Measurements from ENCODE around the gene METTL9.

Gene METTL9

DNA sequence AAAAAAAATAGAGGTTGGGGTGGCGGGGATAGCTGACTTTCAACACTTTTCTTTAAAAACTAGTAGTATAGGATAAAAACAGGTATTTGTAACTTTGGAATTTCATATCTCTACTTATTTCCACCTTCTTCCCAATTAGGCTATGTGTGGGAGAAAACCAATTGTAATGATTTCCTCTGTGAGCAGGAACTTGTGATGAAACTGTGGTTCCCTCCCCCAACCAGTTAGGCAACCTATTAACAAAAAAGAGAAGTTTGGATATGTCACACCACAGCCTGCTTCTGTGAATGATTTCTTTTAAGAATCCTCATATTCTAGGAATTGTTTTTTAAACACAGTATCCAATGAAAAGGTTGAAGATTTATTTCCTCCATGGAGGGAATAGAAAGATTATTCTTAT is 51.1 kb downstream of the METTL9 start:
- TF ChIP-seq, protein P1, sequence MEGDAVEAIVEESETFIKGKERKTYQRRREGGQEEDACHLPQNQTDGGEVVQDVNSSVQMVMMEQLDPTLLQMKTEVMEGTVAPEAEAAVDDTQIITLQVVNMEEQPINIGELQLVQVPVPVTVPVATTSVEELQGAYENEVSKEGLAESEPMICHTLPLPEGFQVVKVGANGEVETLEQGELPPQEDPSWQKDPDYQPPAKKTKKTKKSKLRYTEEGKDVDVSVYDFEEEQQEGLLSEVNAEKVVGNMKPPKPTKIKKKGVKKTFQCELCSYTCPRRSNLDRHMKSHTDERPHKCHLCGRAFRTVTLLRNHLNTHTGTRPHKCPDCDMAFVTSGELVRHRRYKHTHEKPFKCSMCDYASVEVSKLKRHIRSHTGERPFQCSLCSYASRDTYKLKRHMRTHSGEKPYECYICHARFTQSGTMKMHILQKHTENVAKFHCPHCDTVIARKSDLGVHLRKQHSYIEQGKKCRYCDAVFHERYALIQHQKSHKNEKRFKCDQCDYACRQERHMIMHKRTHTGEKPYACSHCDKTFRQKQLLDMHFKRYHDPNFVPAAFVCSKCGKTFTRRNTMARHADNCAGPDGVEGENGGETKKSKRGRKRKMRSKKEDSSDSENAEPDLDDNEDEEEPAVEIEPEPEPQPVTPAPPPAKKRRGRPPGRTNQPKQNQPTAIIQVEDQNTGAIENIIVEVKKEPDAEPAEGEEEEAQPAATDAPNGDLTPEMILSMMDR (IDR thresholded peaks at IDR 0.05; ENCODE audit: control extremely low read depth, extremely low read depth, low read depth, missing control alignments), result no peak
- no peak for DNase-seq (ENCODE audit: extremely low spot score)
- ChIA-PET POLR2A (no interaction called here), CTCF (interaction anchor here (0.7 kb wide), 1 partner anchor 10 kb away, joined by 4 read pairs; no protein-coding TSS in a partner anchor)

DNA sequence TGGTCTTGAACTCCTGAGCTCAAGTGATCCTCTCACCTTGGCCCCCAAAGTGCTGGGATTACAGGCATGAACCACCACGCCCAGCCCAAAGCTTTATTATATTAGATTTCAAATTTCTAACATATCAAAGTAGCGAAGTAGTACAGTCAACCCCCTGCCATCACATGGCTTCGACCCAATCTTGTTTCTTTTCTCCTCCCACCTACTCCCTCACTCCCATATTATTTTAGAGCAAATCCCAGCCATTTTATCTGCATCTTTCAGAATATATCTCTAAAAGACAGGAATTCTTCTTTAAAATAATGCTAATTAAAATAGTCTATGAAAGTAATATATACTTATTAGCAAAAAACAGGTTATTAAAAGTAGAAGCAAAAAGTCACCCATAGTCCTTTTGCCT is 52.1 kb downstream of the METTL9 start:
- ChIA-PET POLR2A (no interaction called here), CTCF (interaction anchor here (0.8 kb wide), 1 partner anchor 59 kb away, joined by 3 read pairs; no protein-coding TSS in a partner anchor)
- no peak for DNase-seq (ENCODE audit: extremely low spot score)
- TF ChIP-seq, protein P1 (IDR thresholded peaks at IDR 0.05; ENCODE audit: control extremely low read depth, extremely low read depth, low read depth, missing control alignments), result no peak

DNA sequence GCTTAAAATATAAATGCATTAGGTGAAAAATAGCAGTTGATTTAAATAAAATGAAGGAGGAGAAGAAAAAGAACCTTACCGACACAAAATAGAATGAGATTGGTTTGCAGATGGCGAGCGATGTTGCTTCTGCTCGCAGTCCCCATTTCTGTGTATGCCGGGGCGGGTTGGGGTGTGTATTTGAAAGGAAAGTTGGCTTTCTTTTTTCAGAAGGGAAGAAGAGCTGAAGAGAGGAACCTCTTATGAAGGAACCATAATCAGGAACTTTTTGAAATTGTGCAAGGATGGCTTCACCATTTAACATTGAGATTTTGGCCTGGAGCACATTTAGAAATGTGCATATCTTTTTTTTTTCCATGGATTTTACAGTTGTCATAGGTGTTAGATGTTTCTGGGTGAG is 53.1 kb downstream of the METTL9 start, which contains the start of gene IGSF6:
TSS of gene IGSF6 (minus strand) at position 156 of the 400 bp plus-strand sequence. CDS start at position 146, 10 bp downstream.
- ChIA-PET CTCF (interaction anchor here (1.3 kb wide), 1 partner anchor 11 kb away, joined by 4 read pairs; no protein-coding TSS in a partner anchor), POLR2A (no interaction called here)
- DNase-seq (ENCODE audit: extremely low spot score), result no peak
- TF ChIP-seq, protein P1 (IDR thresholded peaks at IDR 0.05; ENCODE audit: control extremely low read depth, extremely low read depth, low read depth, missing control alignments), result no peak

DNA sequence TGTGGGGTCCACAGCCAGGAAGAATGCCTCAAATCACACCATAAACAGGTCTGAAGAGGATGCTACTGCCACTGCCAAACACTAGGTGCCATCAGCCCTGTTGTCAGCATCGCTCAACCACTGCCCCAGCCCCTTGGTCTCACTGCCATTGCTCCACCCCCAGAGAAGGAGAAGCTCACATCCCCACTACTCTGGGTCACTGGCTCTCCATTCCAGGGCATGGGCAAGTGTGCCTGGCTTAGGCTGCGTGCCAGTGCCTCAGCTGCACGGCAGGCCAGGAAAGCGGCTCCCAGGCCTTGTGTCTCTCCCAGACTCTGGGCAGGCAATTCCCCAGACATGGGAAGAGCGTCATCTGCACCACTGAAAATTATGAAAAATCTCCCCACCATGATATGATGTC is 54.2 kb downstream of the METTL9 start:
- no peak for DNase-seq (ENCODE audit: extremely low spot score)
- POLR2A ChIA-PET, result no interaction called here
- TF ChIP-seq, protein P1 (IDR thresholded peaks at IDR 0.05; ENCODE audit: control extremely low read depth, extremely low read depth, low read depth, missing control alignments), result no peak
- CTCF ChIA-PET, result interaction anchor here (1.3 kb wide), 1 partner anchor 12 kb away, joined by 4 read pairs; no protein-coding TSS in a partner anchor

DNA sequence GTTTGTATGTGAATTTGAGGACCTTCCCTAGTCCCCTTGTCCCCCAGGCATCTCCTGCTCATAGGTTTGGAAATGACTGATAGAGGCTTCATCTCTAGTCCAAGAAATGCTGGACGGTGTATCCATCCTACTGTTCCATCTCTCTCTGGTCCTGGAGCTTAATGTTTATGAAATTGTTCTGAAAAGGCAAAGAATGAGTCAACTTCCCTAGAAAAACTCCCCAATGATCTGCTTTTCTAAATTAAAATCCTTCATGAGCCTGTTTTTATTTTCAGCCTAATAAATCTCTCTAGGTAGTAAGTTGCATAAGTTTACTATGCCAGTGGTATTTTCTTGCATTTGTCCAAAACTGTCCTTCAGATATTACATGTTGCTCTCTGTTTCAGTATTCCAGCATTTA is 55.1 kb downstream of the METTL9 start:
- no peak for DNase-seq (ENCODE audit: extremely low spot score)
- TF ChIP-seq, protein P1 (IDR thresholded peaks at IDR 0.05; ENCODE audit: control extremely low read depth, extremely low read depth, low read depth, missing control alignments), result no peak
- CTCF ChIA-PET, result no interaction called here
- POLR2A ChIA-PET, result no interaction called here

DNA sequence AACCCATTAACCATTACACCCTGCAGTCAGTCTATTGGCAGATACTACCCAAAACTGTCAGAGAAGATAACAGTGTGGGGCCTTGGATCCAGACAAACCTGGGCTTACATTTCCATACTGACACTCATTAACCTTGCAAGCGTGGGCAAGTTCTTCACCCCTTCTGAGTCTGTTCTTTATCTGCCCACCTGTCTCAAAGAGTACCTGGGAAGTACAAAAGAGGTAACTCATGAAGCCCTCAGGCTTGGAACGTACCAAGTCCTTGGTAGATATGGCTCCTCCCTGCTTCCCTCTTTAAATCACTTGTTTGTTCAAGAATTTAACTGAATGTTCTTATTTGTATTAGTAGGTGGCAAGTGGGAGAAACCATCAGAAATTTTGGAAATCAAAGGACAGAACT is 55.5 kb downstream of the METTL9 start:
- ChIA-PET POLR2A (no interaction called here), CTCF (interaction anchor here (1.4 kb wide), 1 partner anchor 9 kb away, joined by 6 read pairs; no protein-coding TSS in a partner anchor)
- TF ChIP-seq, protein P1 (IDR thresholded peaks at IDR 0.05; ENCODE audit: control extremely low read depth, extremely low read depth, low read depth, missing control alignments), result no peak
- no peak for DNase-seq (ENCODE audit: extremely low spot score)

All from GM10248 (cell line).